Panc1 (cell line): Measurements from ENCODE around the gene FTO.

Source experiments
- POLR2AphosphoS5 ChIP-seq: IDR thresholded peaks from 2 replicates; pipeline ENCODE4 v1.6.1; 2012; ENCODE audit warnings: mild to moderate bottlenecking, low read depth, low read length, moderate library complexity
- SIN3A ChIP-seq: IDR thresholded peaks from 2 replicates; pipeline ENCODE4 v1.6.1; 2012; ENCODE audit warnings: low read depth, mild to moderate bottlenecking, low read length, moderate library complexity, borderline replicate concordance; ENCODE audit not compliant: insufficient read depth
- TF ChIP-seq, protein P1 (sequence below): fragments of 450-650 bp; IDR thresholded peaks from 2 replicates; pipeline ENCODE4 v1.5.1; 2017; ENCODE audit warnings: mild to moderate bottlenecking
- TF ChIP-seq, protein P2 (sequence below), 2 experiments: IDR thresholded peaks; 2 replicates each; pipeline ENCODE4 v1.6.1; 2011 to 2012; ENCODE audit warnings: low read depth in 2 of 2, control low read depth in 1 of 2, low read length in 1 of 2, mild to moderate bottlenecking in 1 of 2, moderate library complexity in 1 of 2; ENCODE audit not compliant: insufficient read depth in 1 of 2

DNA sequence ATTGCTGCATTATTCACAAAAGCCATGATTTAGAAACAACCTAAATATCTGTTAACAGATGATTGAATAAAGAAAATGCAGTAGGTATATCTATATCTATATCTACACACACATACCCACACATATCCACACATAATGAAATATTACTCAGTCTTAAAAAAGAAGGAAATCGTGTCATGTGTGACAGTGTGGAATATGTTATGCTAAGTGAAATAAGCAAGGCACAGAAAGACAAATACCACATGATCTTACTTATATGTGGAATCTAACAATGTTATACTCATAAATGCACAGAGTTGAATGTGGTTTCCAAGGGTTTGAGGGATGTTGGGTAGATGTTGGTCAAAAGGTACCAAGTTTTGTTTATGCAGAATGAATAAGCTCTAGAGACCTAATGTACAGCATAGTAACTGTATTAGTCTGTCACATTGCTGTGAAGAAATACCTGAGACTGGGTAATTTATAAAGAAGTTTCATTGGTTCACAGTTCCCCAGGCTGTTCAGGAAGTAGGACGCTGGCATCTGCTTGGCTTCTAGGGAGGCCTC, 156.1 kb downstream of the FTO start:
- TF ChIP-seq, protein P1, sequence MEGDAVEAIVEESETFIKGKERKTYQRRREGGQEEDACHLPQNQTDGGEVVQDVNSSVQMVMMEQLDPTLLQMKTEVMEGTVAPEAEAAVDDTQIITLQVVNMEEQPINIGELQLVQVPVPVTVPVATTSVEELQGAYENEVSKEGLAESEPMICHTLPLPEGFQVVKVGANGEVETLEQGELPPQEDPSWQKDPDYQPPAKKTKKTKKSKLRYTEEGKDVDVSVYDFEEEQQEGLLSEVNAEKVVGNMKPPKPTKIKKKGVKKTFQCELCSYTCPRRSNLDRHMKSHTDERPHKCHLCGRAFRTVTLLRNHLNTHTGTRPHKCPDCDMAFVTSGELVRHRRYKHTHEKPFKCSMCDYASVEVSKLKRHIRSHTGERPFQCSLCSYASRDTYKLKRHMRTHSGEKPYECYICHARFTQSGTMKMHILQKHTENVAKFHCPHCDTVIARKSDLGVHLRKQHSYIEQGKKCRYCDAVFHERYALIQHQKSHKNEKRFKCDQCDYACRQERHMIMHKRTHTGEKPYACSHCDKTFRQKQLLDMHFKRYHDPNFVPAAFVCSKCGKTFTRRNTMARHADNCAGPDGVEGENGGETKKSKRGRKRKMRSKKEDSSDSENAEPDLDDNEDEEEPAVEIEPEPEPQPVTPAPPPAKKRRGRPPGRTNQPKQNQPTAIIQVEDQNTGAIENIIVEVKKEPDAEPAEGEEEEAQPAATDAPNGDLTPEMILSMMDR, result no peak
- TF ChIP-seq SIN3A (no peak), POLR2AphosphoS5 (no peak)
- TF ChIP-seq, protein P2, sequence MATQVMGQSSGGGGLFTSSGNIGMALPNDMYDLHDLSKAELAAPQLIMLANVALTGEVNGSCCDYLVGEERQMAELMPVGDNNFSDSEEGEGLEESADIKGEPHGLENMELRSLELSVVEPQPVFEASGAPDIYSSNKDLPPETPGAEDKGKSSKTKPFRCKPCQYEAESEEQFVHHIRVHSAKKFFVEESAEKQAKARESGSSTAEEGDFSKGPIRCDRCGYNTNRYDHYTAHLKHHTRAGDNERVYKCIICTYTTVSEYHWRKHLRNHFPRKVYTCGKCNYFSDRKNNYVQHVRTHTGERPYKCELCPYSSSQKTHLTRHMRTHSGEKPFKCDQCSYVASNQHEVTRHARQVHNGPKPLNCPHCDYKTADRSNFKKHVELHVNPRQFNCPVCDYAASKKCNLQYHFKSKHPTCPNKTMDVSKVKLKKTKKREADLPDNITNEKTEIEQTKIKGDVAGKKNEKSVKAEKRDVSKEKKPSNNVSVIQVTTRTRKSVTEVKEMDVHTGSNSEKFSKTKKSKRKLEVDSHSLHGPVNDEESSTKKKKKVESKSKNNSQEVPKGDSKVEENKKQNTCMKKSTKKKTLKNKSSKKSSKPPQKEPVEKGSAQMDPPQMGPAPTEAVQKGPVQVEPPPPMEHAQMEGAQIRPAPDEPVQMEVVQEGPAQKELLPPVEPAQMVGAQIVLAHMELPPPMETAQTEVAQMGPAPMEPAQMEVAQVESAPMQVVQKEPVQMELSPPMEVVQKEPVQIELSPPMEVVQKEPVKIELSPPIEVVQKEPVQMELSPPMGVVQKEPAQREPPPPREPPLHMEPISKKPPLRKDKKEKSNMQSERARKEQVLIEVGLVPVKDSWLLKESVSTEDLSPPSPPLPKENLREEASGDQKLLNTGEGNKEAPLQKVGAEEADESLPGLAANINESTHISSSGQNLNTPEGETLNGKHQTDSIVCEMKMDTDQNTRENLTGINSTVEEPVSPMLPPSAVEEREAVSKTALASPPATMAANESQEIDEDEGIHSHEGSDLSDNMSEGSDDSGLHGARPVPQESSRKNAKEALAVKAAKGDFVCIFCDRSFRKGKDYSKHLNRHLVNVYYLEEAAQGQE (IDR thresholded peaks at IDR 0.05; ENCODE audit: insufficient read depth in 1 of 2, low read depth in 2 of 2, low read length in 1 of 2), result no peak
